Measurements from ENCODE around the gene EXOSC5. TPM values are rescaled to one million over a fixed set of nuclear protein-coding genes. Genes with fewer than 3 reads are reported as not detected.

Gene EXOSC5
- total and polyA plus RNA-seq, 10 of the 15 experiments (the other 5 are each of a cell fraction or from before 2014, with no cell fraction given): 15.8 to 123 (median 52.7) TPM

- peak overlapping the region; percentile 97 for H3K9ac ChIP-seq (ENCODE audit: control insufficient read depth, insufficient read depth, low read length)
- intact Hi-C loops (cut with micrococcal nuclease; ENCODE audit: unreplicated experiment): loop anchor here (2.0 kb wide), 1 partner anchor 32 kb away; the partner anchor contains the start of genes BCKDHA and EXOSC5
- BruUV-seq (replicated peaks): no TSS peak
- no peaks in the 10 kb centered on the region for H3K36me3 ChIP-seq (ENCODE audit: control insufficient read depth in 2 of 2, insufficient read depth in 2 of 2, low read length in 1 of 2)
- no peaks in the 10 kb centered on the region for H4K20me1 ChIP-seq (ENCODE audit: control insufficient read depth, insufficient read depth)
- no peak for FAIRE-seq
- H3K4me2 ChIP-seq (ENCODE audit: control insufficient read depth, insufficient read depth): peak overlapping the region; percentile 73
- ATAC-seq: no peak
- peak overlapping the region; percentile 94 for H3K27ac ChIP-seq (ENCODE audit: control insufficient read depth, insufficient read depth)
- RAD21 ChIA-PET (ENCODE audit: unreplicated experiment): interaction anchor here (0.6 to 4.3 kb wide), 15 partner anchors 9 to 1174 kb away, joined by 3 to 41 read pairs (median 5); partner anchors contain the start of genes DMAC2, HNRNPUL1 and TGFB1
- 58% methylated on average over 14 of the region's 14 CpGs for WGBS (ENCODE audit: insufficient coverage, insufficient replicate concordance, low lambda C conversion rate, missing lambda C conversion rate)
- in situ Hi-C loops (cut with MboI): no loop called here
- DNase-seq (ENCODE audit: low read depth, low spot score): no peak
- SMC1A ChIA-PET (ENCODE audit: uncharacterized antibody, unreplicated experiment): interaction anchor here (0.9 to 4.7 kb wide), 14 partner anchors 8 to 187 kb away, joined by 3 to 24 read pairs (median 6); partner anchors contain the start of genes DMAC2 and TMEM91
- H3K4me3 ChIP-seq: peak overlapping the region; percentile 92
- POLR2A ChIA-PET: interaction anchor here (0.5 to 3.3 kb wide), 18 partner anchors 9 to 930 kb away, joined by 3 to 46 read pairs (median 5); partner anchors contain the start of genes HNRNPUL1 and TGFB1
- H3K27me3 ChIP-seq (replicated peaks in 1 of 2; ENCODE audit: control insufficient read depth in 2 of 2, insufficient read depth in 2 of 2, low read length in 1 of 2): no peaks in the 10 kb centered on the region
- peak overlapping the region; percentile 73 for H2AFZ ChIP-seq (ENCODE audit: control insufficient read depth, low read depth, low read length)
- H3K9me3 ChIP-seq (replicated peaks; ENCODE audit: control insufficient read depth, insufficient read depth, low read length): no peaks in the 10 kb centered on the region
- CTCF ChIA-PET: interaction anchor here (0.6 to 9.3 kb wide), 18 partner anchors 11 to 1376 kb away, joined by 3 to 91 read pairs (median 4); partner anchors contain the start of genes DMAC2 and TGFB1
- H3K79me2 ChIP-seq (ENCODE audit: control insufficient read depth, insufficient read depth, low read length): peaks cover 27% of the 10 kb centered on the region
- peaks cover 28% of the 10 kb centered on the region for H3K4me1 ChIP-seq (ENCODE audit: control insufficient read depth, insufficient read depth, low read length)
- TF ChIP-seq IKZF2 (IDR thresholded peaks at IDR 0.05): 0 out of 4 replicates have a peak, but pooled peaks have one; percentile 24 to 31
- TF ChIP-seq POLR2AphosphoS5 (IDR thresholded peaks at IDR 0.05; ENCODE audit: low read length): no peak
- TF ChIP-seq ZBTB11 (CRISPR knock-in tag; IDR thresholded peaks at IDR 0.05): no peak
- TF ChIP-seq TARDBP (IDR thresholded peaks at IDR 0.05; ENCODE audit: borderline replicate concordance): no peak
- peak; percentile 71; the same call in 1 of the 2 replicates for TF ChIP-seq RELB (IDR thresholded peaks at IDR 0.05; ENCODE audit: low read depth)
- no peak for TF ChIP-seq SKIL (IDR thresholded peaks at IDR 0.05; ENCODE audit: low read depth, poor library complexity, severe bottlenecking)
- TF ChIP-seq POU2F2 (IDR thresholded peaks at IDR 0.05; ENCODE audit: borderline replicate concordance, low read depth, low read length): no peak
- no peak for TF ChIP-seq KDM1A (IDR thresholded peaks at IDR 0.05; ENCODE audit: borderline replicate concordance)
- TF ChIP-seq FOXK2 (IDR thresholded peaks at IDR 0.05): no peak
- TF ChIP-seq SIX5 (IDR thresholded peaks at IDR 0.05; ENCODE audit: low read depth, low read length, severe bottlenecking): no peak
- no peak for TF ChIP-seq SUPT20H (IDR thresholded peaks at IDR 0.05; ENCODE audit: borderline replicate concordance, control insufficient read depth, low read depth, low read length)
- no peak for TF ChIP-seq HDGF (IDR thresholded peaks at IDR 0.05)
Observed at GRCh38 chr19:41364524-41365391, 32.4 kb downstream of the EXOSC5 start.

All from GM12878 (cell line).